GM19238 (cell line): ENCODE results near the gene HLA-A.

Experiments
- DNase-seq: peaks from one replicate; pipeline ENCODE4 v3.0.0; 2011; ENCODE audit warnings: low spot score; ENCODE audit not compliant: insufficient read length

Gene HLA-A

DNA sequence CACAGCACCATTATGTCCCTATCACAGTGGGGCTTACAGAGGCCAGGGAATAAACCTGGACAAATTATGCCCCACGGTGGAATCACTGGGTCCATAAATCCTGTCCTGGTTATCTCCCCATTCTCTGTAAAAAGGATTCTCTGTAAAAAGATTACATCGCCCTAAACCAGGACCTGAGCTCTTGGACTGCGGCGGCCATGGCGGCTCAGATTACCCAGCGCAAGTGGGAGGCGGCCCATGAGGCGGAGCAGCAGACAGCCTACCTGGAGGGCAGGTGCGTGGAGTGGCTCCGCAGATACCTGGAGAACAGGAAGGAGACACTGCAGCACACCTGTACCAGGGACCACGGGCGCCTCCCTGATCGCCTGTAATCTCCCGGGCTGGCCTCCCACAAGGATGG, 8.4 kb upstream of the HLA-A start:
- DNase-seq: no peak

DNA sequence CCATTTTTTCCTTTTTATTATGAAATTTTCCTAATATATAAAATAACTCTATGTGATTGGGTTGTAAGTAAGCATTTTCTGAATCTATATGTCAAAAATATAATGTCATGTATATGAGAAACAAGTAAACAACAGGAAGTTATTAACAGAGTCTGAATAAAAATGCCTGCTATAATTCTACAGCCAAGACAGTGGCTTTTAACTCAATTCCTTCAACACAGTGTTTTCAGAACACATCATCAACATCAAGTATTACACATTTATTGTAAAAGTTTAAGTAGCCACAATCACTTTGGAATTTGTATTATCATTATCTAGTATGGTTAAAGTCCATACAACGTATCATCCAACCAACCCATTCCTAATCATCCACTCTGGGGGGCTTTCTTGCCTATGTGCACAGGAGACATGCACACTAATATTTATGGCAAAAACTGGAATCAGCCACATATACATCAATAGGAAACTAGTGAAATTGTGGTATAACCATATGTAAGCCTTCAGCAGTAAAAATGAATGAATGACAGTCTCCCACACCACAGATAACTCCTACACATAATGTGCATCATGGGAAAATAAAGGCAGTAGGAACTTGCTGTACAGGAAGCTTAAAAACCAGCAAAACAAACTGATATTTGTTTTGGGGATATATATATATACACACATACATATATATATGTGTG, 6.9 kb upstream of the HLA-A start:
- DNase-seq: no peak

DNA sequence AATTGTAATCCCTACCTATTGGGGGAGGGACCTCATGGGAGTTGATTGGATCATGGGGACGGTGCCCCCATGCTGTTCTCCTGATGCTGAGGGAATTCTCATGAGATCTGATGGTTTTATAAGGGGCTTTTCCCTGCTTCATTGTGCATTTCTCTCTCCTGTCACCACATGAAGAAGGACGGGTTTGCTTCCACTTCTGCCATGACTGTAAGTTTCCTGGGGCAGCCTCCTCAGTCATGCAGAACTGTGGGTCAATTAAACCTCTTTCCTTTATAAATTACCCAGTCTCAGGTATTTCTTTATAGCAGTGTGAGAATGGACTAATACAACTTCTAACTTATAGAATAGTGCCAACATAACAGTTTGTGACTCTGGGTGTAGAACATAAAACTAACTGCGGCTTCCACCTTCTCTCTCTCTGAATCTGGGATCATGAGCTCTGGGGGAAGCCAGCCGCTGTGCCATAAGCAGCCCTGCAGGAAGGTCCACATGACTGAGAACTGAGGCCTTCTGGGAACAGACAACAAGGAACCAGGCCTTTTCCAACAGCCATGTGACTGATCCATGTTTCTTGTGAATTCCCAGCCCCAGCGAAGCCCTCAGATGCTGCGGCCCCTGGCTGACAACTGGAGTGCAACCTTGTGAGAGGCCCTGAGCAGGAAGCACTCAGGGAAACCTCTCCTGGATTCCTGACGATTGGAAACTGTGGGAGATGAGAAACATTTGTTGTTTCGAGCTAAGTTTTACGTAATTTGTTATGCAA, 3.4 kb upstream of the HLA-A start:
- DNase-seq: no peak

DNA sequence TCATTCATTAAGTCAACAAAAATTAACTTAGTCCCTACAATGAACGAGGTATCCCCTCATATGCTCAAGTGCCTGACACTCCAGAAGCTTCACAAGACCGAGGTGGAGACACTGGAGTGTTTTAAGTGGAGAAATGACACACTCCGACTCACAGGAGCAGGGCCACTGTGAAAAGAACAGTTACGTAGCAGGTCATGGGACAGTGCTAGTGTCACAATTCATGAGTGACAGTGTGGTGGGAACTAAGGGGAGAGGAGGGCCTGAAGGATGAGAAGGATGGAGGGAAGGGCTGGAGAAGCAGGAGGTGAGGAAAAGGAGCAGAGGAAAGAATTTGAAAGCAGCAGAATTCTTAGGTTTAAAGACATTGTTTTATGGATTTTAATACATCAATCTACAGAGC, 1.3 kb upstream of the HLA-A start:
- DNase-seq: no peak

DNA sequence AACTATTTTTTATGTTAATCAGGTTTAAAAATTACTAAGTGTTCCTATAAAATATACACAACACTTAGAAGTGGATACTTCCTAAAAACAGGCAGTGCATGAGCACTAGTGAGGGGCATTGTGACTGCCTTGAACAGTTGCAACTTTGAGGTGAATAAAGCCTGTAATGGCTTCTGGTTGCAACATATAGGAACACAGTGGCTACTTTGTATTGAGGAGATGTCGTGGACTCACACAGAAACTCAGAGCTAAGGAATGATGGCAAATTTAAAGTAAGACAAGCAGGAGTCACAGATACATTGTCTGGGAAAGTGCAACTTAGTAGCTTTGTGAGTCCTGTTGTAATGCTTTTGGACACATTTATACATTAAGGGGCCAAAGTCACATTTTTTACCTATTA, 861 bp upstream of the HLA-A start:
- no peak for DNase-seq

DNA sequence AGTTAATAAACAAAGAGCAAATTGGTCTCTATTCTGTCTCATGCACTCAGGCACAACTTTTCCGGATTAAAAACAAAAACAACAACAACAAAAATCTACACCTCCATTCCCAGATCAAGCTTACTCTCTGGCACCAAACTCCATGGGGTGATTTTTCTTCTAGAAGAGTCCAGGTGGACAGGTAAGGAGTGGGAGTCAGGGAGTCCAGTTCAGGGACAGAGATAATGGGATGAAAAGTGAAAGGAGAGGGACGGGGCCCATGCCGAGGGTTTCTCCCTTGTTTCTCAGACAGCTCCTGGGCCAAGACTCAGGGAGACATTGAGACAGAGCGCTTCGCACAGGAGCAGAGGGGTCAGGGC, 437 bp upstream of the HLA-A start:
- no peak for DNase-seq

DNA sequence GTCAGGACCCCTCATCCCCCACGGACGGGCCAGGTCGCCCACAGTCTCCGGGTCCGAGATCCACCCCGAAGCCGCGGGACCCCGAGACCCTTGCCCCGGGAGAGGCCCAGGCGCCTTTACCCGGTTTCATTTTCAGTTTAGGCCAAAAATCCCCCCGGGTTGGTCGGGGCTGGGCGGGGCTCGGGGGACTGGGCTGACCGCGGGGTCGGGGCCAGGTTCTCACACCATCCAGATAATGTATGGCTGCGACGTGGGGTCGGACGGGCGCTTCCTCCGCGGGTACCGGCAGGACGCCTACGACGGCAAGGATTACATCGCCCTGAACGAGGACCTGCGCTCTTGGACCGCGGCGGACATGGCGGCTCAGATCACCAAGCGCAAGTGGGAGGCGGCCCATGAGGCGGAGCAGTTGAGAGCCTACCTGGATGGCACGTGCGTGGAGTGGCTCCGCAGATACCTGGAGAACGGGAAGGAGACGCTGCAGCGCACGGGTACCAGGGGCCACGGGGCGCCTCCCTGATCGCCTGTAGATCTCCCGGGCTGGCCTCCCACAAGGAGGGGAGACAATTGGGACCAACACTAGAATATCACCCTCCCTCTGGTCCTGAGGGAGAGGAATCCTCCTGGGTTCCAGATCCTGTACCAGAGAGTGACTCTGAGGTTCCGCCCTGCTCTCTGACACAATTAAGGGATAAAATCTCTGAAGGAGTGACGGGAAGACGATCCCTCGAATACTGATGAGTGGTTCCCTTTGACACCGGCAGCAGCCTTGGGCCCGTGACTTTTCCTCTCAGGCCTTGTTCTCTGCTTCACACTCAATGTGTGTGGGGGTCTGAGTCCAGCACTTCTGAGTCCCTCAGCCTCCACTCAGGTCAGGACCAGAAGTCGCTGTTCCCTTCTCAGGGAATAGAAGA, 978 bp downstream of the HLA-A start:
- no peak for DNase-seq

DNA sequence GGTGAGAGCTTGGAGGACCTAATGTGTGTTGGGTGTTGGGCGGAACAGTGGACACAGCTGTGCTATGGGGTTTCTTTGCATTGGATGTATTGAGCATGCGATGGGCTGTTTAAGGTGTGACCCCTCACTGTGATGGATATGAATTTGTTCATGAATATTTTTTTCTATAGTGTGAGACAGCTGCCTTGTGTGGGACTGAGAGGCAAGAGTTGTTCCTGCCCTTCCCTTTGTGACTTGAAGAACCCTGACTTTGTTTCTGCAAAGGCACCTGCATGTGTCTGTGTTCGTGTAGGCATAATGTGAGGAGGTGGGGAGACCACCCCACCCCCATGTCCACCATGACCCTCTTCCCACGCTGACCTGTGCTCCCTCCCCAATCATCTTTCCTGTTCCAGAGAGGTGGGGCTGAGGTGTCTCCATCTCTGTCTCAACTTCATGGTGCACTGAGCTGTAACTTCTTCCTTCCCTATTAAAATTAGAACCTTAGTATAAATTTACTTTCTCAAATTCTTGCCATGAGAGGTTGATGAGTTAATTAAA, 3.0 kb downstream of the HLA-A start:
- DNase-seq: no peak

DNA sequence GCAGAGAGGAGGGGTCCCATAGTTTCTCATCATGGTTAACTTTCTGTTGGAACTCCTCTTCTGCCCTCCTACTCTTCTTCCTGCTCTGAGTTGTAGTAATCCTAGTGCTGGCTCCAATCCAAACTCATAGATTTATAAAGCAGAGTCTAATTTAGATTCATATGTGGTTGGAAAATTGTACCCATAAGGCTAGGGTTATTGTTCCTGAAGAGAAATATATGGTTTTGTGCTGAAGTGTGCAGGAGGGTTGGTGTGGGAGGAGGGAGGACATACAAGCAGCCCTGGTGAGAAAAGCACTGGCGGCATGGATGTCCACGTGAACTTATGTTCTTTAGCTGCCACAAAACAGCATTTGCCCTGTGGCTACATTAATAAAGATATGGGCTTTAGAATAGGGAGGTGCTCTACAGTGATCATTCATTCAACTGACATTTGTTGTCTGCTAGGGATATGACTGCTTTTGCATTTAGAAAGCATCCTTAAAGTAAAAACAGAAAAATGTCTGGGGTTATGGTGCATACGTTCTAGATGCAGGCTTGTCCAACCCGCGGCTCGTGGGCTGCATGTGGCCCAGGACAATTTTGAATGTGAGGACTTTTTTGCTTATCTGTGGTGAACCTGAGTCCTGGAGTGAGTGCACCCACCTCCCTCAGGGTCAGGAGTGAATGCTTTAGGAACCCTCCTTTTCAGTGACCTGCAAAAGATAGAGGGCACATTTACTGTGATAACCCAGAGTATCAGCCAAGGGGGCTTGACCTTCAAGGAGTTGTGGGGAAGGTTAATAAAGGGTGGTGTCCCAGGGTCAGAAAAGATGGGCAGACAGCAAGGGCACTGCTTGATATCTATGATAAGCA, 4.1 kb downstream of the HLA-A start:
- DNase-seq: no peak

DNA sequence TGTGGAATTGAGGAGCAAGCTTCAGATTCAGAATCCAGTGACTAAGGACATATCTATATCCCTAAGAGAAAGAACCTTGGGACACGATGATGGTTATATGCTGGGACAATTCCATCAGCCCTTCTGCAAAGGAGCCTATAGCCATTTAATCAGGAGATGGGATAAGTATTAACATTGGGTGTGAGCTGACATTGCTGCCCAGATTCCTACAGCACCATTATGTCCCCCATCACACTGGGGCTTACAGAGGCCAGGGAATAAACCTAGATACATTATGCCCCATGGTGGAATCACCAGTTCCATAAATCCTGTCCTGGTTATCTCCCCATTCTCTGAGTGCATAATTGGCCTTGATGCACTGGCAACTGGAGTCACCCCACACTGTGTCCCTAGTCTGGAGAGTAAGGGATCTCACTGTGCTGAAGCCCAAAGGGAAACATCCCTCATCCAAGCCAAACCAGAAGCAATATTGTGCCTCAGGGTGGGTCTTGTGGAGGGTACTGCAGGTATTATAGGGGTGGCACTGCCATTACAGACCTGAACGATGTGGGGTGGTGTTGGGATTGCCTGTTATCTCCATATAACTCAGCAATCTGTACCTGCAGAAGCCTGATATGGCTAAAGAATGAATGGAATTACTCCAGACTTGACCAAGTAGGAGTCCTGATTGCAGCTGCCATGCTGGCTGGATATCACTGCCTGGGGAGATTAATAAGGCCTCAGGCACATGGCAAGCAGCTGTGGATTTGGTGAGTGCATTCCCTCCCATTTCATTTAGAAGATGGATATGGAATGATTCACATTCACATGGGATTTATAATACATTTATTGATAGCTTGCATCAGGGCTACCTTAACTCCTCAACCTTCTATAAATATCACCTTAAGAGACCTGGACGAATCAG, 5.0 kb downstream of the HLA-A start:
- DNase-seq: no peak

DNA sequence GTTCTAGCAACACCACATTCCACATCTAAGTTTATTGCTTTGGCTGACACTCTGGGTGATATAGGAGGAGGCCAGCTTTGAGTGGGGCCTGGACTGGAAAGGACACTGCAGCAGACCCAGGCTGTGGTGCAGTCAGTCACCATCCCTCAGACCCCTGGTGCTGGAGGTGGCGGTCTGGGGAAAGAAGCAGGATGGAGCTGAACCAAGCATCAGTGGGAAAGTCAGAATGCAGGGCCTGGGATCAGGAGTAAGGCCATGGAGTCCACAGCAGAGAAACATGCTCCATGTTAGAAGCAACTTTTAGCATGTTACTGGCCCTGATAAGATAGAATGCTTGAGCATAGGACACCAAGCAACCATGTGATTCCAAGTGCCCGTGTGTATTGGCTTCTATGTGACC, 5.9 kb downstream of the HLA-A start:
- no peak for DNase-seq

DNA sequence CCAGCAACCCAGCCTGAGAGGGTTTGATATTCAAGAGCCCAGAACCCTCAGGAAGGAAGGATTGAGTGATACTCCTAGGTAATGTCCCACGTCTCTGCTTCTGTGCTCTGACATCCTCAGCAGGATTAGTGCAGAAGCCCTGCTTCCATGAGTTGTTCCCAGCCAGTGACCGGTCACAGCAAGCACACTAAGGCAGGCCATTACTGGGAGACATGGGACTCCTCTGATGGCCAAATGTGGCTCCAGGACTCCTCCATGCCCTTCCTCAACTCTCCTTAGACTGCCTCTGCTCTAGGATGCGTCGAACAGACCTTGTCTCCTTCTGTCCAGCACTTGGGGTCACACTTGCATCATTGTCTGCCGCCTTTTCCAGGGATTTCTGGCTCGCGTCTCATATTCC, 7.6 kb downstream of the HLA-A start:
- DNase-seq: no peak

DNA sequence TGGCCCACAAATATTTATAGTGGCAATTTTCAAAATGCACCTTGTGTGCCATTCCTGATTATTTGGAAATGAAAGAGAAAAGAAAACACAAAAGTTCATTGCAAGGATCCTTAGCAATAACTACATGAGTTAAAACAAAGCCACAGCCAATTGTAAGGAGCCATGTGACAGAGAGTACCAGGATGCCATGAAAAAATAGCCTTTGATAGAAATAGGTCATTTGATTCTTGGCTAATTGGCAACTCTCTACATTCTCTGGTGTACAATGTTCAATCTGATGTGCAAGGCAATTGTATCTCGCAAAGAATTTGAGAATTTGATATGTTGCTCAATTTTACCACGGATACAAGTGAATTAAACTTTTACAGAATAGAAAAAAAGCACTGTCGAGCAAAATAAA, 9.6 kb downstream of the HLA-A start:
- no peak for DNase-seq

DNA sequence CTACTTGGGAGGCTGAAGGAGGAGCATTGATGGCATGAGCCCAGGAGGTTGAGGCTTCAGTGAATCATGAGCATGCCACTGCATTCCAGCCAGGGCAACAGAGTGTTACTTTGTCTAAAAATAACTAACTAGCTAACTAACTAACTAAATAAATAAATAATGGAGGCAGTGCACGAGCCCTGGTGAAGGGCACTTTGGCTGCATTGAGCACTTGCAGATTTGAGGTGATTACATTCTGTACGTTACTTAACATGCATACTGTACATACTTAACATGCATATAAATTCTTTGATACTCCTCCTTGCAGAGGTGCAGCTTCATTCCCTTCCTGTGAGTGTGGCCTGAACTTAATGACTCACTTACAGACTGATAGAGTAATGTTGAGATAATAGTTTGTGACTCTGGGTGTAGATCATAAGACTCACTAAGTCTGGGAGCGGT, 10.7 kb downstream of the HLA-A start:
- no peak for DNase-seq

DNA sequence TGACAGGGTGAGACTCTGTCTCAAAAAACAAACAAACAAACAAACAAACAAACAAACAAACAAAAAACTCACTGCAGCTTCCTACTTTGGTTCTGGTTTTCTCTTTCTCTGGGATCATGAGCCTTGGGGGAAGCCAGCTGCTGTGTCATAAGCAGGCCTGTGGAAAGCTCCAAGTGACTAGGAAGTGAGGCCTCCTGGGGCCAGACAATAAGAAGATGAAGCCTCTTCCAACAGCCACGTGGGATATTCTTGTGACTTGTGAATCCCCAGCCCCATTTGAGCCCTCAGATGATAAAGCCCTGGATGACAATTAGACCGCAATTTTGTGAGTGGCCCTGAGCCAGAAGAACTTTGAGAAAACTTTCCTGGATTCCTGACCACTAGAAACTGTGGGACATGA, 11.4 kb downstream of the HLA-A start:
- DNase-seq: no peak

DNA sequence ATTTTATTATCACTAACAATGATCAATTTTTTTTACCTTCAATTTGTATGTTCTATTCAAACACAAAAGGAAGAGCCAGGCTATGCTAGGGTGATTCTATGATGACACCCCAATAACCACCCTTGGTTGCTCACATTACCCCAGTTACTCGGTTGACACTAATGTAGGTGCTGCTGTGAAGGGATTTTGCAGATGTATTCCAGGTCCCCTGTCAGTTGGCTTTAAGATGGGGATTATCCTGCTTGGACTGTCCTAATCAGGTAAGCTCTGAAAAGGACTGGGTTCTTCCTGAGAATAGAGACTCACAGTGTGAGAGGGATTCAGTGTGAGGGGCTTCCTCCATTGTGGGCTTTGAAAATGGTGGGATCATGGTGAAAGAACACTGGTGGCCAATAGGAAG, 11.9 kb downstream of the HLA-A start:
- DNase-seq: no peak

DNA sequence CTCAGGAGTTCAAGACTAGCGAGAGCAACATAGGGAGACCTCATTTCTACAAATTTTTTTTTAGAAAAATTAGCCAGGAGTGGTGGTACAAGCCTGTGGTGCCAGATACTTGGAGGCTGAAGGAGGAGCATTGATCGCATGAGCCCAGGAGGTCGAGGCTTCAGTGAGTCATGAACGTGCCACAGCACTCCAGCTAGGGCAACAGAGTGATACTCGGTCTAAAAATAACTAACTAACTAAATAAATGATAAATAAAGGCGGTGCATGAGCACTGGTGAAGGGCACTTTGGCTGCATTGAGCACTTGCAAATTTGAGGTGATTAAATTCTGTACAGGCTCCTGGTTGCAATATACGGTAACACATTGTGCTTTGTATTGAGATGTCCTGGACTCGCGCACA, 13.5 kb downstream of the HLA-A start:
- no peak for DNase-seq

DNA sequence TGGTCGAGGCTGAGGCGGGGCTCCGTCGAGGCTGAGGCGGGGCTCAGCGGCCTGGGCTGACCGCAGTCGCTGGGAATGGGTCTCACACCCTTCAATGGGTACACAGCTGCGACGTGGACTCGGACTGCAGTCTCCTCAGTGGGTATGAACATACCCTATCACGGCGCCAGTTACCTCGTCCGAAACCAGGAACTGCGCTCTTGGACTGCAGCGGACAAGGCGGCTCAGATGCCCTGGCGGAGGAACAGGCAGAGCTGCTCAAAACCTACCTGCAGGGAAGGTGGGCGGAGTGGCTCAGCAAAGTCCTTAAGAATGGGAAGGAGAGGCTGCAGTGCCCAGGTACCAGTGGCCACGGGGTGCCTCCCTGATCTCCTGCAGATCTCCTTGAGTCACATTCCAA, 14.2 kb downstream of the HLA-A start:
- no peak for DNase-seq

DNA sequence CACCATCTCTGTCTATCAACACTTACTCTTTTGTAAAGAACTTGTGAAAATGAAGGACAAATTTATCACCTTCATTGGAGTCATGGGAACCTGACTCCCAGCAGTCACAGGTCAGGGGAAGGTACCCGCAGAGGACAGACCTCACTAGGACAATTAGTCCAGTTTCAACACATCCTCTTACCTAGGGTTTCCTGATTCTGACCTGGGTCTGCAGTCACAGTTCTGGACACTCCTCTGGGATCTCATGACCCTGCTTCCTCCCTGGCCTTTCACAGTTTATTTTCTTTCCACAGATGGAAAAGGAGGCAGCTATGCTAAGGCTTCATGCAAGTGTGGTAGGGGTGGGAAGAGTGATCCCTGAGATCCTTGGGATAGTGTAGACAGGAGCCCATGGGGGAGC, 15.7 kb downstream of the HLA-A start:
- no peak for DNase-seq

DNA sequence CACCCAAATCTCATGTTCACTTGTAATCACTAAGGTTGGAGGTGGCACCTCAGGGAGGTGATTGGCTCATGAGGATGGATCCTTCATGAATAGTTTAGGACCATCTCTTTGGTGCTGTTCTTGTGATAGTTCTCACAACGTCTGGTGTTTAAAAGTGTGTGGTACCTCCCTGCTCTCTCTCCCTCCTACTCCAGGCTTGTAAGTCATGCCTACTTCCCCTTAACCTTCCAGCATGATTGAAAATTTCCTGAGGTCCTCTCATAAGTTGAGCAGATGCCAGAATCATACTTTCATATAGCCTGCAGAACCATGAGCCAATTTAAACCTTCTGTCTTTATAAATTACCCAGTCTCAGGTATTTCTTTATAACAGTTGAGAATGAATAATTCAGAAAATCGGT, 16.6 kb downstream of the HLA-A start:
- DNase-seq: no peak
